DOHH2 (cell line): ENCODE data around the gene INKA2.

Experiments
- CTCF ChIP-seq: fragments of 200-600 bp; sonication (generic); IDR thresholded peaks from one replicate; pipeline ENCODE4 v1.5.1; 2014; ENCODE audit warnings: antibody characterized with exemption, mild to moderate bottlenecking, low read depth, low read length; ENCODE audit not compliant: poor library complexity, severe bottlenecking
- EZH2phosphoT487 ChIP-seq: fragments of 200-600 bp; sonication (generic); IDR thresholded peaks from 2 replicates; pipeline ENCODE4 v1.6.1; 2017; ENCODE audit warnings: borderline replicate concordance, mild to moderate bottlenecking, antibody characterized with exemption, low read length, moderate library complexity, mixed read lengths

GRCh38 chr1:111742938-111743549, 3.8 kb upstream of the INKA2 start:
- TF ChIP-seq CTCF (no peak), EZH2phosphoT487 (no peak)
